Measurements from ENCODE around the gene RXFP4. TPM values are rescaled to one million over a fixed set of nuclear protein-coding genes. Genes with fewer than 3 reads are reported as not detected.
"Not testable (repeated sequence)": the region's sequence is repeated elsewhere in the genome, so short reads cannot be mapped to it uniquely, and the experiment has no call there.

The RXFP4 gene
- 0.55 TPM in 1 of 2 replicates, not detected in the other for total RNA-seq (2014; rRNA removed; shearing (Covaris generic))
- 0.12 TPM in 1 of 2 replicates, not detected in the other for polyA plus RNA-seq (2015; cell fraction: cytosol; rRNA removed)
- polyA plus RNA-seq (2015; cell fraction: nucleus; rRNA removed) = 0.10 TPM in 1 of 2 replicates, not detected in the other

- peak; percentile 66 for DNase-seq (ENCODE audit: low read depth)
These were observed at the start of gene RXFP4 for GRCh38 chr1:155940993-155941844. TSS of gene RXFP4 (plus strand) at chr1:155941638. CDS start at chr1:155941710, 72 bp downstream.

GRCh38 chr1:155892796-155893195 is 48.6 kb upstream of the RXFP4 start:
- DNase-seq (ENCODE audit: low read depth) = peak; percentile 86

GRCh38 chr1:155893389-155894142 is 47.9 kb upstream of the RXFP4 start:
- DNase-seq (ENCODE audit: low read depth) = peak; percentile 93

GRCh38 chr1:155895617-155896016 is 45.8 kb upstream of the RXFP4 start:
- not testable (repeated sequence) for DNase-seq (ENCODE audit: low read depth)

GRCh38 chr1:155896476-155896875 is 45.0 kb upstream of the RXFP4 start:
- DNase-seq (ENCODE audit: low read depth) = not testable (repeated sequence)

- no peak for DNase-seq (ENCODE audit: low read depth)
These were observed 43.7 kb upstream of the RXFP4 start for GRCh38 chr1:155897746-155898145.

GRCh38 chr1:155898888-155899287 is 42.5 kb upstream of the RXFP4 start:
- DNase-seq (ENCODE audit: low read depth) = no peak

GRCh38 chr1:155899683-155900082 is 41.8 kb upstream of the RXFP4 start:
- no peak for DNase-seq (ENCODE audit: low read depth)

- no peak for DNase-seq (ENCODE audit: low read depth)
These were observed 41.3 kb upstream of the RXFP4 start for GRCh38 chr1:155900161-155900560.

GRCh38 chr1:155904261-155904660 is 37.2 kb upstream of the RXFP4 start:
- DNase-seq (ENCODE audit: low read depth) = no peak

- DNase-seq (ENCODE audit: low read depth) = no peak
These were observed 31.5 kb upstream of the RXFP4 start for GRCh38 chr1:155909894-155910293.

GRCh38 chr1:155910621-155911121 is 30.8 kb upstream of the RXFP4 start:
- DNase-seq (ENCODE audit: low read depth) = peak; percentile 35

GRCh38 chr1:155911156-155912055 is 30.0 kb upstream of the RXFP4 start, which contains the start of gene RIT1:
TSS of gene RIT1 (minus strand) at chr1:155911349. CDS start at chr1:155910761, 588 bp downstream.
- DNase-seq (ENCODE audit: low read depth) = peak; percentile 73

- peak; percentile 46 for DNase-seq (ENCODE audit: low read depth)
These were observed 29.3 kb upstream of the RXFP4 start for GRCh38 chr1:155912056-155912536.

- peak; percentile 27 for DNase-seq (ENCODE audit: low read depth)
These were observed 27.3 kb upstream of the RXFP4 start for GRCh38 chr1:155913969-155914757.

GRCh38 chr1:155918660-155919059 is 22.8 kb upstream of the RXFP4 start:
- no peak for DNase-seq (ENCODE audit: low read depth)

GRCh38 chr1:155919801-155920200 is 21.6 kb upstream of the RXFP4 start:
- DNase-seq (ENCODE audit: low read depth) = no peak

- DNase-seq (ENCODE audit: low read depth) = no peak
These were observed 20.7 kb upstream of the RXFP4 start for GRCh38 chr1:155920717-155921116.

GRCh38 chr1:155925506-155925905 is 15.9 kb upstream of the RXFP4 start:
- DNase-seq (ENCODE audit: low read depth) = no peak

- DNase-seq (ENCODE audit: low read depth) = no peak
These were observed 12.4 kb upstream of the RXFP4 start for GRCh38 chr1:155929057-155929456.

Measured in HT1080 (cell line).